Measurements from ENCODE around the gene HOXB5. TPM values are rescaled to one million over a fixed set of nuclear protein-coding genes. Genes with fewer than 3 reads are reported as not detected.
A peak's percentile ranks its signal among the peaks of the same experiment; 100 is the strongest.

Gene HOXB5
- total RNA-seq, 1 donor from 2014 or later = not detected

DNA sequence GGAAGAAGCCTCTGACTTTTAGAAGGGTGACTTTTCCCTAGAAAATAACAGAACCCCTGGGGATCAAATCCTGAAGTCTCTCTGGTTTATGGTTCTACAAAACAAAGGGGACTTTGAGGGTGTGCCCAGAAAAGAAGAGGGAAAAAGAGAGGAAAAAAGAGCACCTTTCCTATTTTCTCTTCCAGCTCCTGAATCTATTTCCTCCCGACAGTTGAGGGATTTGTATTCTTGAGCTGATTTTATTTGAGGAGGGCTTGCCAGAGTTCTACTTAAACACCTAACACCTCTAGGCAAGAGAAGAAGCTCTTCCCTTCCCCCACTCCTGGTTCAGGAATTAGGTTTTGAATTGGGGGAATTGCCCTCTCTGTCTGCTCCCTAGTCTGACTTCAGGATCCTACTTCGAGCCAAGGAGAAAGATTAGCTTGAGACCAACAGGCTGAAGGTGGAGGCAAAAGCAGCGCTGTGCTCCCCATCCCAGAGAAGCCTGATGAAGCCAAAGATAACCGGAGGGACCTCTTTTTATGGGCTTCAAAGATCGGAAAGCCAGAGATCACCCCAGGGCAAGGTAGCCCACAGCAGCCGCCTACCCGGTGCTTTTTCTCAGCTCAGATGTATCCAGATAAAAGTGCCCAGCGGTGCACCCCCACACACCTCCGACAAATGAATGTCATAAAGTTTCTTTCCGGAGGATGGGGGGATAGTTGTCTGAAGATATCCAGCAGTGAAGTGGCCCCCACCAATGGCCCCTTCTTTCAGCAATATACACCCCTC, 4.3 kb downstream of the HOXB5 start:
- no peaks in the 10 kb centered on the region for H4K20me1 ChIP-seq (ENCODE audit: insufficient read depth, low read length)
- no peaks in the 10 kb centered on the region for H3K36me3 ChIP-seq (ENCODE audit: insufficient read depth, low read length)
- no peak overlapping the region for H3K27ac Mint-ChIP-seq (ENCODE audit: unreplicated experiment)
- H3K9ac ChIP-seq (ENCODE audit: low read length) = no peak overlapping the region
- FAIRE-seq (no peak), DNase-seq (ENCODE audit: low read depth) (no peak)
- peaks cover 20% of the 10 kb centered on the region for H3K9me3 Mint-ChIP-seq (ENCODE audit: unreplicated experiment)
- H3K27me3 ChIP-seq (ENCODE audit: insufficient read depth, low read length) = peaks cover 70% of the 10 kb centered on the region
- no peaks in the 10 kb centered on the region for H3K9me3 ChIP-seq (ENCODE audit: insufficient read depth, low read depth, low read length)
- peaks cover 94% of the 10 kb centered on the region for H3K27me3 Mint-ChIP-seq (ENCODE audit: low read depth, unreplicated experiment)
- H2AFZ ChIP-seq (ENCODE audit: low read depth, low read length) = no peak overlapping the region
- H3K4me3 ChIP-seq (ENCODE audit: insufficient read depth, low read depth, low read length) = no peak overlapping the region
- H3K4me1 Mint-ChIP-seq (ENCODE audit: low read depth, unreplicated experiment) = peaks cover 3% of the 10 kb centered on the region
- H3K4me2 ChIP-seq (ENCODE audit: low read length) = peak overlapping the region; percentile 50
- H3K36me3 Mint-ChIP-seq (ENCODE audit: low read depth, unreplicated experiment) = no peaks in the 10 kb centered on the region
- no peak overlapping the region for H3K4me3 Mint-ChIP-seq (ENCODE audit: unreplicated experiment)
- H3K79me2 ChIP-seq (ENCODE audit: insufficient read depth, low read length) = peaks cover 21% of the 10 kb centered on the region
- H3K4me1 ChIP-seq (ENCODE audit: insufficient read depth, low read length) = peaks cover 17% of the 10 kb centered on the region
- TF ChIP-seq, protein P1, sequence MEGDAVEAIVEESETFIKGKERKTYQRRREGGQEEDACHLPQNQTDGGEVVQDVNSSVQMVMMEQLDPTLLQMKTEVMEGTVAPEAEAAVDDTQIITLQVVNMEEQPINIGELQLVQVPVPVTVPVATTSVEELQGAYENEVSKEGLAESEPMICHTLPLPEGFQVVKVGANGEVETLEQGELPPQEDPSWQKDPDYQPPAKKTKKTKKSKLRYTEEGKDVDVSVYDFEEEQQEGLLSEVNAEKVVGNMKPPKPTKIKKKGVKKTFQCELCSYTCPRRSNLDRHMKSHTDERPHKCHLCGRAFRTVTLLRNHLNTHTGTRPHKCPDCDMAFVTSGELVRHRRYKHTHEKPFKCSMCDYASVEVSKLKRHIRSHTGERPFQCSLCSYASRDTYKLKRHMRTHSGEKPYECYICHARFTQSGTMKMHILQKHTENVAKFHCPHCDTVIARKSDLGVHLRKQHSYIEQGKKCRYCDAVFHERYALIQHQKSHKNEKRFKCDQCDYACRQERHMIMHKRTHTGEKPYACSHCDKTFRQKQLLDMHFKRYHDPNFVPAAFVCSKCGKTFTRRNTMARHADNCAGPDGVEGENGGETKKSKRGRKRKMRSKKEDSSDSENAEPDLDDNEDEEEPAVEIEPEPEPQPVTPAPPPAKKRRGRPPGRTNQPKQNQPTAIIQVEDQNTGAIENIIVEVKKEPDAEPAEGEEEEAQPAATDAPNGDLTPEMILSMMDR (IDR thresholded peaks at IDR 0.05; ENCODE audit: insufficient read depth, low read depth, low read length) = no peak
- TF ChIP-seq EZH2 (IDR thresholded peaks at IDR 0.05; ENCODE audit: insufficient read depth, low read length) = no peak
- H3K27ac ChIP-seq (ENCODE audit: low read depth, low read length) = no peak overlapping the region

DNA sequence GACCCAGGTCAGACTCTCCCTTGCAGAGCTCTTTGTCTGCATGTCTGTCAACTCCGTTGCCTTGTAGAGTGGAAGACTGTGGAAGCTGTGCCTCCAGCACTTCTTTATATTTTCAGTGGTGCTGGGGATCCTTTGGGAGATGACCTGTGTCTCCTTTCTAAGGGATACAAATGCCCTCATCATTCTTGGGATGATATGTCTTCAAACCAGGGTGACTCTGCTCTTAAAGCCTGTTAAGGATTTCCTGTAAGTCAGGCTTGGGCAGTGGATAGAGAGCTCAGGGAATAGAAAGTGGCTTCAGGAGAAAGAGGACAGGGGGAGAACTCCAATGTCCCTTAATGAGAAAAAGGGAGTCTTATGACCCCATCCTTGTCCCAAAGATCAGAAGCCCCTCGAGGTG, 5.1 kb downstream of the HOXB5 start:
- DNase-seq (ENCODE audit: low read depth) (no peak), FAIRE-seq (no peak)
- Histone ChIP-seq H3K79me2 (ENCODE audit: insufficient read depth, low read length) (peaks cover 25% of the 10 kb centered on the region), H3K9ac (ENCODE audit: low read length) (no peak overlapping the region), H3K36me3 (ENCODE audit: insufficient read depth, low read length) (no peaks in the 10 kb centered on the region), H4K20me1 (ENCODE audit: insufficient read depth, low read length) (no peaks in the 10 kb centered on the region), H2AFZ (ENCODE audit: low read depth, low read length) (no peak overlapping the region), H3K4me2 (ENCODE audit: low read length) (no peak overlapping the region), H3K4me3 (ENCODE audit: insufficient read depth, low read depth, low read length) (no peak overlapping the region), H3K27ac (ENCODE audit: low read depth, low read length) (no peak overlapping the region), H3K4me1 (ENCODE audit: insufficient read depth, low read length) (peaks cover 14% of the 10 kb centered on the region), H3K9me3 (ENCODE audit: insufficient read depth, low read depth, low read length) (no peaks in the 10 kb centered on the region), H3K27me3 (ENCODE audit: insufficient read depth, low read length) (peaks cover 71% of the 10 kb centered on the region)
- no peaks in the 10 kb centered on the region for H3K36me3 Mint-ChIP-seq (ENCODE audit: low read depth, unreplicated experiment)
- H3K27ac Mint-ChIP-seq (ENCODE audit: unreplicated experiment) = no peak overlapping the region
- peaks cover 3% of the 10 kb centered on the region for H3K4me1 Mint-ChIP-seq (ENCODE audit: low read depth, unreplicated experiment)
- peaks cover 95% of the 10 kb centered on the region for H3K27me3 Mint-ChIP-seq (ENCODE audit: low read depth, unreplicated experiment)
- H3K9me3 Mint-ChIP-seq (ENCODE audit: unreplicated experiment) = peaks cover 22% of the 10 kb centered on the region
- no peak overlapping the region for H3K4me3 Mint-ChIP-seq (ENCODE audit: unreplicated experiment)
- TF ChIP-seq, protein P1 (IDR thresholded peaks at IDR 0.05; ENCODE audit: insufficient read depth, low read depth, low read length) = no peak
- no peak for TF ChIP-seq EZH2 (IDR thresholded peaks at IDR 0.05; ENCODE audit: insufficient read depth, low read length)

DNA sequence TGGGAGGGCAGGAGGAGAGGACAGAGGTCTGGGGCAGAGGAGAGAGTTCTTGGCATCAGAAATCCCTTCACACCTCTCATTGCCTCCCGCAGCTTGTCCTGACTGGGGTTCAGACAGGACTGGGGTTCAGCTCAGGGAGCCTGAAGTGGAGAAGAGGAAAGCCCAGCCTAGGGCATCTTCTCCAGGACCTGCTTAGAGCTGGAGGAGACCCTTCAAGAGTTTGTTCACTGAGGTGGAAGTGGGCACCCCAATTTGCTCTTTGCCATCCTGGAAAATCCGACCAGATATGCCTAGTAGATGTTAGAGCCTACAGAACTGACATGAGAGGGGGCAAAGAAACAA, 5.5 kb downstream of the HOXB5 start:
- Histone ChIP-seq H2AFZ (ENCODE audit: low read depth, low read length) (no peak overlapping the region), H3K27me3 (ENCODE audit: insufficient read depth, low read length) (peaks cover 74% of the 10 kb centered on the region), H3K9me3 (ENCODE audit: insufficient read depth, low read depth, low read length) (no peaks in the 10 kb centered on the region), H4K20me1 (ENCODE audit: insufficient read depth, low read length) (no peaks in the 10 kb centered on the region), H3K4me1 (ENCODE audit: insufficient read depth, low read length) (peaks cover 14% of the 10 kb centered on the region), H3K79me2 (ENCODE audit: insufficient read depth, low read length) (peaks cover 27% of the 10 kb centered on the region), H3K9ac (ENCODE audit: low read length) (no peak overlapping the region), H3K36me3 (ENCODE audit: insufficient read depth, low read length) (no peaks in the 10 kb centered on the region), H3K4me3 (ENCODE audit: insufficient read depth, low read depth, low read length) (no peak overlapping the region), H3K4me2 (ENCODE audit: low read length) (no peak overlapping the region), H3K27ac (ENCODE audit: low read depth, low read length) (no peak overlapping the region)
- no peak for DNase-seq (ENCODE audit: low read depth)
- Mint-ChIP-seq H3K4me3 (ENCODE audit: unreplicated experiment) (no peak overlapping the region), H3K4me1 (ENCODE audit: low read depth, unreplicated experiment) (peaks cover 3% of the 10 kb centered on the region), H3K27ac (ENCODE audit: unreplicated experiment) (no peak overlapping the region), H3K36me3 (ENCODE audit: low read depth, unreplicated experiment) (no peaks in the 10 kb centered on the region), H3K9me3 (ENCODE audit: unreplicated experiment) (peaks cover 22% of the 10 kb centered on the region), H3K27me3 (ENCODE audit: low read depth, unreplicated experiment) (peaks cover 95% of the 10 kb centered on the region)
- FAIRE-seq = no peak
- TF ChIP-seq, protein P1 (IDR thresholded peaks at IDR 0.05; ENCODE audit: insufficient read depth, low read depth, low read length) = no peak
- peak; percentile 60 for TF ChIP-seq EZH2 (IDR thresholded peaks at IDR 0.05; ENCODE audit: insufficient read depth, low read length)
